Measurements from ENCODE around the gene GRPEL2.
"Not testable (repeated sequence)": the region's sequence is repeated elsewhere in the genome, so short reads cannot be mapped to it uniquely, and the experiment has no call there.

GRCh38 chr5:149394996-149395395, 49.7 kb downstream of the GRPEL2 start:
- not testable (repeated sequence) for TF ChIP-seq CTCF, POLR2A (IDR thresholded peaks at IDR 0.05)
